IPS-20b (cell line): ENCODE measurements around the gene GABRD.

Experiments
- H3K27ac ChIP-seq: one replicate; pipeline ENCODE4 v1.5.1; 2013; ENCODE audit warnings: low read length
- H3K27me3 ChIP-seq: 2 replicates; pipeline ENCODE4 v1.6.1; 2013; ENCODE audit warnings: mild to moderate bottlenecking, low read length, inconsistent platforms; ENCODE audit not compliant: insufficient read depth
- H3K36me3 ChIP-seq: 2 replicates; pipeline ENCODE4 v1.6.1; 2013; ENCODE audit warnings: low read depth, mild to moderate bottlenecking, inconsistent platforms, low read length, moderate library complexity; ENCODE audit not compliant: insufficient read depth
- H3K4me1 ChIP-seq: 2 replicates; pipeline ENCODE4 v1.6.1; 2013; ENCODE audit warnings: mild to moderate bottlenecking, control low read depth, inconsistent platforms, low read length, moderate library complexity; ENCODE audit not compliant: insufficient read depth
- H3K4me3 ChIP-seq: 2 replicates; pipeline ENCODE4 v1.5.1; 2013; ENCODE audit warnings: mild to moderate bottlenecking, low read length, inconsistent platforms
- H3K9ac ChIP-seq: 2 replicates; pipeline ENCODE4 v1.6.1; 2013; ENCODE audit warnings: low read depth, mild to moderate bottlenecking, inconsistent platforms, low read length, moderate library complexity
- H3K9me3 ChIP-seq: 2 replicates; pipeline ENCODE4 v1.6.1; 2013; ENCODE audit warnings: mild to moderate bottlenecking, low read depth, low read length, inconsistent platforms; ENCODE audit not compliant: insufficient read depth

The GABRD gene

GRCh38 chr1:2053217-2053616, 34.1 kb downstream of the GABRD start:
- Histone ChIP-seq H3K9me3 (no peaks in the 10 kb centered on the region), H3K36me3 (peaks cover 20% of the 10 kb centered on the region), H3K27me3 (peaks cover 31% of the 10 kb centered on the region), H3K4me1 (peaks cover 4% of the 10 kb centered on the region; the same call in 1 of the 2 replicates), H3K27ac (no peak overlapping the region), H3K4me3 (no peak overlapping the region), H3K9ac (no peak overlapping the region)

GRCh38 chr1:2053784-2054376, 34.7 kb downstream of the GABRD start:
- Histone ChIP-seq H3K27ac (no peak overlapping the region), H3K36me3 (peaks cover 25% of the 10 kb centered on the region), H3K4me3 (no peak overlapping the region), H3K4me1 (peaks cover 4% of the 10 kb centered on the region; the same call in 1 of the 2 replicates), H3K9ac (no peak overlapping the region), H3K27me3 (peaks cover 24% of the 10 kb centered on the region), H3K9me3 (no peaks in the 10 kb centered on the region)

- Histone ChIP-seq H3K36me3 (peaks cover 32% of the 10 kb centered on the region), H3K9me3 (no peaks in the 10 kb centered on the region), H3K27me3 (peaks cover 17% of the 10 kb centered on the region), H3K27ac (no peak overlapping the region), H3K9ac (no peak overlapping the region), H3K4me1 (no peaks in the 10 kb centered on the region), H3K4me3 (no peak overlapping the region)
These were observed 35.4 kb downstream of the GABRD start for GRCh38 chr1:2054560-2054959.

DNA sequence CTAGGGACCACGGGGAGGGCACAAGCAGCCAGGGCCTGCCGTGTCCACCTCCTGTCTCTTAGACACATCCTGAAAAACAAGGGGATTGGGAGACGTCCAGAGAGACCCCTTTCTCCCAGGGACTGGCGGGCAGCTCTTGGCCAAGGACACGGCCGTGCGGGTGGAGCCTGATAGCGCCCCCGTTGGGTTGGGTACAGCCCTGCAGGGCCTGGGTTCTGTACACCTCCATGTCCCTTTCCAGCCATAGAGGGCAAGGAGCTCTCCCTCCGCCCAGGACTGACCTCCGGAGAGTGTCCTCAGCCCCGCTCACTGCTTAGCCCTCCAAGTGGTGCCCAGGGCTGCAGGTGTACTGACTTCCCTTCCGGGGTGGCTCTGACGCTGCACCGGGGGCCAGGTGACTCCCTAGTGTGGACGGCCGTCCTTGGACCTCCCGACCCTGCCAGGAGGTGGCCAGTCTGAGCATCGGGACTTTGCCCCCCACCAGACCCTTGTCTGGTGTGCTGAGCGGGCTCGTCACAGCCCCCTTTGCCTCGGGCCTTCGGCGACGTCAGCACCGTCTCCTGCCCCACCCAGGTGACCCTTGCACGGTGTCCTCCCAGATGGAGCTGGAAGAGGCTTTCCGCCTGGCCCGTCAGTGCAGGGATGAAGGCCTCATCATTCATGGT, 36.9 kb downstream of the GABRD start:
- Histone ChIP-seq H3K4me1 (no peaks in the 10 kb centered on the region), H3K36me3 (peaks cover 38% of the 10 kb centered on the region), H3K9ac (no peak overlapping the region), H3K27ac (no peak overlapping the region), H3K9me3 (no peaks in the 10 kb centered on the region), H3K4me3 (no peak overlapping the region), H3K27me3 (peaks cover 10% of the 10 kb centered on the region)

DNA sequence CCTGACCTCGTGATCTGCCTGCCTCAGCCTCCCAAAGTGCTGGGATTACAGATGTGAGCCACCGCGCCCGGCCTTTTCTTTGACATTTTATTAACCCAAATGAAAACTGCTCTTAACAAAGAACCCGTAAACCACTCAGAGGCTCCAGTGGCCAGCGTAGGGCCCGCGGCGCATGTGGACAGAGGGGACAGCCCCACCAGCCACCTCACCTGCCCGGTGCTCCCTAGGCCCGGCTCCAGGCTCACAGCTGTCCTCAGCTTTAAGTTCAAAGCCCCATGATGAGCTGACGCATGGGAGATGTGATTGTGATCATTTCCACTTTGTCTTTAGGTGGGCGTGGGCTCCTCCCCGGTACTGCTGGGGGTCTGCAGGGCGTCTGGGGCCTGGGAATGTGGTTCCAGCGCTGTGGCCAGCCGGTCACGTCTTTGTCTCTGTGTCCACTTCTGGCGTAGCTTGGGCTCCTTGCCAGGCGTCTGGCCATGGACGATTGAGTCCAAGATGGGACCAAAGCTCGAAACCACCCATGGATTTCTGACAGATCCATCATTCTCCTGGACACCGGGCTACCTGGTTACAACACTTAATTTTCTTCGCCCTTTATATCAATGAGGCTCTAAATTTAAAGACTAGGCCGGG, 37.9 kb downstream of the GABRD start:
- no peak overlapping the region for H3K27ac ChIP-seq
- no peak overlapping the region for H3K9ac ChIP-seq
- H3K36me3 ChIP-seq = peaks cover 38% of the 10 kb centered on the region
- no peaks in the 10 kb centered on the region; the same call in 1 of the 2 replicates for H3K27me3 ChIP-seq
- no peak overlapping the region for H3K4me3 ChIP-seq
- no peaks in the 10 kb centered on the region for H3K9me3 ChIP-seq
- H3K4me1 ChIP-seq = no peaks in the 10 kb centered on the region

GRCh38 chr1:2059290-2059953, 40.3 kb downstream of the GABRD start:
- Histone ChIP-seq H3K9me3 (no peaks in the 10 kb centered on the region), H3K27me3 (no peaks in the 10 kb centered on the region), H3K4me1 (no peaks in the 10 kb centered on the region), H3K36me3 (peaks cover 43% of the 10 kb centered on the region), H3K27ac (no peak overlapping the region), H3K4me3 (no peak overlapping the region), H3K9ac (no peak overlapping the region)

DNA sequence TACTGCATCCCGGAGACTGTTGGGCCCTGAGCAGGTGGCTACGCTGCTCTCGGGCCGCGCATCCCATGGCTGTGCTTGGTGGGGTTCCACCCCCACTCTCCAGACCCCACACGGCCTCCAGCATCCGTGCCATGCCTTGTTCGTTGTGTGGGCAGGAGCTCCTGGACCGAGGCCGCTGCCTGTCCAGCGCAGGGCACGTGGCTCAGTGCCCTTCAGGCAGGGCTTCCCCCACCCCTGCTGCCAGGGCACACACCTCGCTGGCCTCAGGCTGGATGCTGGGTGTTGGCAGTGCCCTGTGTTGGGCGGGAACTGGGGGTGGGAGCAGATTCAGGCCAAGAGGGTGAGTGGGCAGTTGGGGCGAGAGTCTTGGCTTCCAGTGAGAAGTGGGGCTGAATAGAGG, 40.9 kb downstream of the GABRD start:
- H3K36me3 ChIP-seq = peaks cover 49% of the 10 kb centered on the region
- H3K27ac ChIP-seq = no peak overlapping the region
- no peaks in the 10 kb centered on the region for H3K4me1 ChIP-seq
- H3K9ac ChIP-seq = no peak overlapping the region
- 0 out of 2 replicates have a peak, but pooled peaks cover 2% of the 10 kb centered on the region for H3K9me3 ChIP-seq
- no peak overlapping the region for H3K4me3 ChIP-seq
- H3K27me3 ChIP-seq = no peaks in the 10 kb centered on the region

- no peak overlapping the region for H3K9ac ChIP-seq
- no peak overlapping the region for H3K27ac ChIP-seq
- H3K27me3 ChIP-seq = no peaks in the 10 kb centered on the region
- H3K4me1 ChIP-seq = no peaks in the 10 kb centered on the region
- no peak overlapping the region for H3K4me3 ChIP-seq
- H3K36me3 ChIP-seq = peaks cover 45% of the 10 kb centered on the region
- 0 out of 2 replicates have a peak, but pooled peaks cover 3% of the 10 kb centered on the region for H3K9me3 ChIP-seq
These were observed 41.4 kb downstream of the GABRD start for GRCh38 chr1:2060535-2060934.

GRCh38 chr1:2061065-2061778, 42.1 kb downstream of the GABRD start:
- H3K36me3 ChIP-seq = peaks cover 38% of the 10 kb centered on the region
- no peak overlapping the region for H3K9ac ChIP-seq
- H3K9me3 ChIP-seq = 0 out of 2 replicates have a peak, but pooled peaks cover 3% of the 10 kb centered on the region
- no peak overlapping the region for H3K27ac ChIP-seq
- H3K4me3 ChIP-seq = no peak overlapping the region
- no peaks in the 10 kb centered on the region for H3K4me1 ChIP-seq
- no peaks in the 10 kb centered on the region for H3K27me3 ChIP-seq

GRCh38 chr1:2065699-2066098, 46.6 kb downstream of the GABRD start:
- Histone ChIP-seq H3K27ac (no peak overlapping the region), H3K27me3 (no peaks in the 10 kb centered on the region), H3K4me1 (no peaks in the 10 kb centered on the region), H3K9ac (no peak overlapping the region), H3K9me3 (0 out of 2 replicates have a peak, but pooled peaks cover 3% of the 10 kb centered on the region), H3K36me3 (peaks cover 20% of the 10 kb centered on the region), H3K4me3 (no peak overlapping the region)

- H3K27ac ChIP-seq = no peak overlapping the region
- H3K9me3 ChIP-seq = 0 out of 2 replicates have a peak, but pooled peaks cover 3% of the 10 kb centered on the region
- no peaks in the 10 kb centered on the region for H3K4me1 ChIP-seq
- no peaks in the 10 kb centered on the region for H3K27me3 ChIP-seq
- no peak overlapping the region for H3K9ac ChIP-seq
- H3K4me3 ChIP-seq = no peak overlapping the region
- H3K36me3 ChIP-seq = peaks cover 24% of the 10 kb centered on the region
These were observed 48.2 kb downstream of the GABRD start for GRCh38 chr1:2067393-2067792.
